PFSK-1 (cell line): ENCODE results near the gene TRMT44.

Source experiments
- FOXP2 ChIP-seq: optimal IDR thresholded peaks from 2 replicates; pipeline ENCODE3; 2011; ENCODE audit warnings: borderline replicate concordance, control low read depth, inconsistent platforms; ENCODE audit not compliant: insufficient read depth; ENCODE audit errors: extremely low read length, extremely low read depth
- POLR2AphosphoS5 ChIP-seq: IDR thresholded peaks from 2 replicates; pipeline ENCODE4 v1.6.1; 2012; ENCODE audit warnings: low read depth, mild to moderate bottlenecking, control low read depth, low read length, moderate library complexity
- SIN3A ChIP-seq: IDR thresholded peaks from 2 replicates; pipeline ENCODE4 v1.6.1; 2012; ENCODE audit warnings: mild to moderate bottlenecking, low read length, moderate library complexity, borderline replicate concordance; ENCODE audit not compliant: insufficient read depth
- TAF1 ChIP-seq: IDR thresholded peaks from 2 replicates; pipeline ENCODE4 v1.6.1; 2012; ENCODE audit warnings: low read length, control low read depth, borderline replicate concordance; ENCODE audit not compliant: insufficient read depth
- TF ChIP-seq, protein P1 (sequence below), 2 experiments: IDR thresholded peaks; 2 replicates each; pipeline versions ENCODE4 v1.6.1 to v1.8.0; 2011 to 2012; ENCODE audit warnings: low read depth in 2 of 2, low read length in 2 of 2, control low read depth in 1 of 2, inconsistent platforms in 1 of 2, mild to moderate bottlenecking in 1 of 2, moderate library complexity in 1 of 2; ENCODE audit not compliant: insufficient read depth in 1 of 2

Gene TRMT44

DNA sequence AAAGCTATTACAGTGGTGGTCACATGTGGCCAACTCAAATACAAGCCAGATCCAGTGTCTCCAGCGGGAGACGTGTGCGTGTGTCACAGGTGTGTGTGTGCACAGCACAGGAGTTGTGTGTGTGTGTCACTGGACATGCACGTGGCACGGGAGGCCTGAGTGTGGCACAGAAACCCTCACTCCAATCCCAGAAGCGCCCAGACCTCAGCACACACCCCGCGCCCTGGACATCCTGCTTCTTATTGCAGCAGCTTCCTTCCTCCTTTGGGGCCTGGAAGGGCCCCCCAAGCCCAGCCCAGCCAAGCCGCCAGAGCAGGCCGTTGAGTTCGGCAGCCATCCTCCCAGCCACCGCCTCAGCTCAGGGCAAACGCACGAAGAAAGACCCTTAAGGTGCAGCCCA lies 37.9 kb upstream of the TRMT44 start:
- TF ChIP-seq, protein P1, sequence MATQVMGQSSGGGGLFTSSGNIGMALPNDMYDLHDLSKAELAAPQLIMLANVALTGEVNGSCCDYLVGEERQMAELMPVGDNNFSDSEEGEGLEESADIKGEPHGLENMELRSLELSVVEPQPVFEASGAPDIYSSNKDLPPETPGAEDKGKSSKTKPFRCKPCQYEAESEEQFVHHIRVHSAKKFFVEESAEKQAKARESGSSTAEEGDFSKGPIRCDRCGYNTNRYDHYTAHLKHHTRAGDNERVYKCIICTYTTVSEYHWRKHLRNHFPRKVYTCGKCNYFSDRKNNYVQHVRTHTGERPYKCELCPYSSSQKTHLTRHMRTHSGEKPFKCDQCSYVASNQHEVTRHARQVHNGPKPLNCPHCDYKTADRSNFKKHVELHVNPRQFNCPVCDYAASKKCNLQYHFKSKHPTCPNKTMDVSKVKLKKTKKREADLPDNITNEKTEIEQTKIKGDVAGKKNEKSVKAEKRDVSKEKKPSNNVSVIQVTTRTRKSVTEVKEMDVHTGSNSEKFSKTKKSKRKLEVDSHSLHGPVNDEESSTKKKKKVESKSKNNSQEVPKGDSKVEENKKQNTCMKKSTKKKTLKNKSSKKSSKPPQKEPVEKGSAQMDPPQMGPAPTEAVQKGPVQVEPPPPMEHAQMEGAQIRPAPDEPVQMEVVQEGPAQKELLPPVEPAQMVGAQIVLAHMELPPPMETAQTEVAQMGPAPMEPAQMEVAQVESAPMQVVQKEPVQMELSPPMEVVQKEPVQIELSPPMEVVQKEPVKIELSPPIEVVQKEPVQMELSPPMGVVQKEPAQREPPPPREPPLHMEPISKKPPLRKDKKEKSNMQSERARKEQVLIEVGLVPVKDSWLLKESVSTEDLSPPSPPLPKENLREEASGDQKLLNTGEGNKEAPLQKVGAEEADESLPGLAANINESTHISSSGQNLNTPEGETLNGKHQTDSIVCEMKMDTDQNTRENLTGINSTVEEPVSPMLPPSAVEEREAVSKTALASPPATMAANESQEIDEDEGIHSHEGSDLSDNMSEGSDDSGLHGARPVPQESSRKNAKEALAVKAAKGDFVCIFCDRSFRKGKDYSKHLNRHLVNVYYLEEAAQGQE (IDR thresholded peaks at IDR 0.05; ENCODE audit: insufficient read depth in 1 of 2, low read depth in 2 of 2, low read length in 2 of 2) = no peak
- TF ChIP-seq POLR2AphosphoS5 (no peak), TAF1 (no peak), SIN3A (no peak), FOXP2 (no peak)

DNA sequence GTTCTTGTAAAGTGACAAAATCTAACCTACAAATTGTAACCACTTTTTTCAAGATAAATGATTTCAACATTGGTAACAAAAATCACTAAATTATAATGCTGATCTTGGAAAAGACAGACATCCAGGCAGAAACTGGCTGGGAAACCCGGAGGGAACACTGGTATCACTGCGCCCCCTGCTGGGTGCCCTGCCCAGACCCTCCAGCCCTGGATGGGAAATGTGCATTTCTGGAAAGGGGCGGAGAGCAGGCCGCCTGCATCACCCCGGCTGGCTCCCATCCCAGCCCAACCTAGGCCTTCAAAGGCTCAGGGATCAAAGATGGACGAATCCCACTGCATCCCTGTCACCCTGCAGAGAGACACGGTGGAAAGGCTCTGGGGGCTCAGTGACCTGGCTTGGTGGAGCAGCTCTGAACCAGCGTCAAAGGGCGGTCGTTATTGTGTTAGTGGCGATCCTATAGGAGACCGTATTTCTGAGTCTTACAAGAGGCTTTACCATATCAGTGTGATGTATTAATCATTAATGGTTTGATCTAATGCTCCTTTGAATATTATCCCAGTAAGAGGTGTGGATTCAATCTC lies 37.3 kb upstream of the TRMT44 start:
- TF ChIP-seq SIN3A = no peak
- TF ChIP-seq FOXP2 = no peak

DNA sequence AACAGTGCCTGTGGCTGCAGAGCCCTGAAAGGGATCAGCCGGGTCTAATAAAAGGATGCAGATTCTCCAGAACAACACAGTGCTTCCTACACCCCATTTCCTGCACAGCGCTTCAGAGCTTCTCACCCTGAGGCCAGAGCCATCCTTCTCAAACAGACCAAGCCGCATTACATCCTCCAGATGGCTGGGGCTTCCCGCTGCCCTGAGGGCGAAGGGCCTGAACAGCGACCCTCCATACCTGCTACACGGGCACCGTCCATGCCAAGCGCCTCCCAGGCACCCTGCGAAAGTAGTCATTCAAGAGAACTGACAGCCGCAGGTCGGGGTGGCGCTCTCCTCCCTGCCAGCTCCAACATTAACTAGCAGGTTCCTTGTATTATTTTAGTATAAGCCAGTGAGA lies 36.6 kb upstream of the TRMT44 start:
- TF ChIP-seq SIN3A (no peak), FOXP2 (no peak), TAF1 (no peak), POLR2AphosphoS5 (no peak)
- TF ChIP-seq, protein P1 (IDR thresholded peaks at IDR 0.05; ENCODE audit: insufficient read depth in 1 of 2, low read depth in 2 of 2, low read length in 2 of 2) = no peak

DNA sequence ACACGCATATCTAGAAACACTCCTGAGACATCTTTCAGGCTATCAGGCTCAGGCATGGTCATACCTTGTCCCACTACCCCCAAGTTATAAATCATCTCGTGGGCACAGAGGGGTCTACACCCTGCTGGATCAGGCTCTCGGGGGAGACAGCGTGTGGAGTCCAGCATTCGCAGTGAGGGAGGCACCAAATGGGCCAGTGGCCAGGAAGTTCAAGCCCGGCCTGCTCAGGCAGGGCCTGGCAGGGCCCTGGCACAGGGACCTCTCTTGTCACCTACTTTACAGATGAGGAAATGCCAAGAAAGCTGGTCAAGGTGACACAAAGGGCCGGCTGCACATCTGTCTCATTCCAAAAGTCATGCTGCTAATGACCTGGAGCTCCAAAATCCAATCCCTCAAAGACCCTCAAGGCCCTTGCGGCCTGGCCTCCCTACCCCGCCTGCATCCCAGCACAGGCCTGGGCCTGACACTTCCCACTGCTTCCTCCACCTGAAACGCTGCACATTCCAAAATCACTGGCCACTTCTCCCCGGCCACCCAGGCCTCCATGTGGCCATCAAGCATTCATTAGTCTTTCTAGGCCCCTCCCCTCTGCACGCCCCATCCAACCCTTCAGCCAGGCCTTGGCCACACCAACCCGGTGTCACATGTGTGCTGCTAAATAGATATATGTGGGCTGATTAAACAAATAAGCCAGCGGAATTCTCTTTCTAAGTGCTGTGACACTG lies 35.6 kb upstream of the TRMT44 start:
- TF ChIP-seq TAF1 (no peak), SIN3A (no peak), FOXP2 (no peak), POLR2AphosphoS5 (no peak)
- TF ChIP-seq, protein P1 (IDR thresholded peaks at IDR 0.05; ENCODE audit: insufficient read depth in 1 of 2, low read depth in 2 of 2, low read length in 2 of 2) = no peak

DNA sequence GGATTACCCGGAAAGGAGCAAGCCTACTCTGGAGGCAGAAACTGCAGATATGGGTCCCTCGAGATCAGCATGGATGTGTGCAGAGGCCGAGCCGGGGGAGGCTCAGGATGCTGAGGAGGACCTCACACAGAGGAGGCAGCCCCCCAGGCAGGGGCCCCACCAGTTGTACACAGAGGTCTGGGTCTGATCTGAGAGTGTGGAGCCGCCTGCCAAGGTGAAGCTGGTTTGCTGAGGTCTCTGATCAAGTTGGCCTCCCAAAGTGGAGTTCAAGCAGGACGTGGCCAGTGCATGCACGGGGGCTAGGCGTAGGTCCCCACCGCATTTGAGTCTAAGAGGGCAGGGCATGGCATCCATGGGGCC lies 35.1 kb upstream of the TRMT44 start:
- no peak for TF ChIP-seq SIN3A
- TF ChIP-seq, protein P1 (IDR thresholded peaks at IDR 0.05; ENCODE audit: insufficient read depth in 1 of 2, low read depth in 2 of 2, low read length in 2 of 2) = no peak
- TF ChIP-seq FOXP2 = no peak
- TF ChIP-seq TAF1 = no peak
- TF ChIP-seq POLR2AphosphoS5 = no peak
